H54 (cell line): ENCODE measurements around the gene THAP11.
A peak's percentile ranks its signal among the peaks of the same experiment; 100 is the strongest.
"Not testable (repeated sequence)": the region's sequence is repeated elsewhere in the genome, so short reads cannot be mapped to it uniquely, and the experiment has no call there.

Experiments
- DNase-seq: peaks from one replicate; pipeline ENCODE4 v3.0.0; 2011; ENCODE audit warnings: low spot score, mixed read lengths; ENCODE audit not compliant: insufficient read length
- FAIRE-seq: peaks from 3 replicates; lab custom pipeline; 2011; peaks lifted over from hg19 to GRCh38; lab: Jason Lieb, UNC
- POLR2A ChIP-seq: IDR thresholded peaks from 2 replicates; pipeline ENCODE4 v1.6.1; 2011; ENCODE audit warnings: low read depth, mild to moderate bottlenecking, low read length

Gene THAP11

DNA sequence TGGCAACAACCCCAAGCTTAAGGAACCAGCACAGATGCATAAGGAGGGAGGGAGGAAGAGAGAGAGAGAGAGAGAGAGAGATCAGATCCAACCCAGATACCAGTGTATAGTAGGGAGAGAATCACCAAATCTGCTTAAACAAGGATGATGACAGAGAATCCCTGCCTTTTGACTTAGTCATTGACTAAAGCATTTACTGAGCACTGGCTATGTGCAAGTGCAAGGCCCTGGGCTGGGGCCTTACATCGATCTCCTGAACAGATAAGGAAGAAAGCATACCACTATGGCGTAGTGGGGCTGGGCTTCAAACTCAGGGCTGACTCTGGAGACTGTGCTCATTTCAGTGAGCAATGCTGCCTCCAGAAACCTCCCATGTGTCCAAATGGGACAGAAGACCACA lies 19.6 kb upstream of the THAP11 start:
- no peak for TF ChIP-seq POLR2A
- DNase-seq = no peak
- FAIRE-seq = no peak

DNA sequence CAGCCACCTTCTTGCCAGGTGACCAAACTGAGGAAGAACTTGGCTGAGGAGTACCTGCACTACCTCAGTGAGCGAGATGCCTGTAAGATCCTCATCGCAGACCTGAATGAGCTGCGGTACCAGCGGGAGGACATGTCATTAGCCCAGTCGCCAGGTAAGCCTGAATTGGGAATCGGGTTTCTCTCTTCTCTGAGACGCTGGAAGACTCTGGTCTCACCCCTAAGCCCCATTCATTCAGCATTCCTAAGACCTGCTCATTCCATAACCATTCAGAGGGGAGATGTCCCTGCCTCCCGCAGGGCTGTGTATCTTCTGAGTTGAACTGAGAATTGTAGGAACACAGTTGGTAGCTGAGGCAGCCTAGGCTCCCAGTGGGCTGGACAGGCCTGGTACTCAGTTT lies 17.0 kb upstream of the THAP11 start:
- FAIRE-seq (no peak), DNase-seq (no peak)
- no peak for TF ChIP-seq POLR2A

DNA sequence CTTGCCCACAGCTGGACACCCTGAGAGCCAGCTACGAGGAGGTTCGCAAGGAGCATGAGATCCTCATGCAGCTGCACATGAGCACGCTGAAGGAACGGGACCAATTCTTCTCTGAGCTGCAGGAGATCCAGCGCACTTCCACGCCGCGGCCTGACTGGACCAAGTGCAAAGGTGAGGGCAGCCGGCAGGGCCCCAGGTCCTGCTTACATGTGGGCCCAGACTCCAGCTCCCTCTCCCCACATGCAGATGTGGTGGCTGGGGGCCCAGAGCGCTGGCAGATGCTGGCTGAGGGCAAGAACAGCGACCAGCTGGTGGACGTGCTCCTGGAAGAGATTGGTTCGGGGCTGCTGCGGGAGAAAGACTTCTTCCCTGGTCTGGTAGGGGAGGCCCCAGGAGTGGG lies 16.2 kb upstream of the THAP11 start:
- TF ChIP-seq POLR2A = no peak
- DNase-seq (no peak), FAIRE-seq (no peak)

DNA sequence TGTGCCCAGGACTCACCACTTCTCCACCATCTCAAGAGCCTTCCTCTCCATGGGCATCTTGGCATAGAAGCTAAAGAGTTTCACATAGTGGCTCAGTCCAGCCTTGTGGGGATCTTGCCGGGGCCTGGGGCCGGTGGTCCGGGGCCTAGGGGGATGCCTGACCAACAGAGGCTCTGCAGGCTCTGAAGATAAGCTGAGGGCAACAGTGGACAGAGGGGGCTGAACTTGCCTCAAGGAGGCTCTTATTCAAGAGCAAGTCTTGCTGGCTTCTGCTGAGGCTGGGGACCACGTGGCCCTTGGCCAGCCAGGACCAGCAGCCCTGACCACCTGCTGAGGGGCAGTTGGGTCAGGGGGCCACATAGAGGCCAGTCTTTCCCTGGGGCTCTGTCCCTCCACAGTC lies 13.5 kb upstream of the THAP11 start:
- TF ChIP-seq POLR2A = no peak
- no peak for FAIRE-seq
- DNase-seq = no peak

DNA sequence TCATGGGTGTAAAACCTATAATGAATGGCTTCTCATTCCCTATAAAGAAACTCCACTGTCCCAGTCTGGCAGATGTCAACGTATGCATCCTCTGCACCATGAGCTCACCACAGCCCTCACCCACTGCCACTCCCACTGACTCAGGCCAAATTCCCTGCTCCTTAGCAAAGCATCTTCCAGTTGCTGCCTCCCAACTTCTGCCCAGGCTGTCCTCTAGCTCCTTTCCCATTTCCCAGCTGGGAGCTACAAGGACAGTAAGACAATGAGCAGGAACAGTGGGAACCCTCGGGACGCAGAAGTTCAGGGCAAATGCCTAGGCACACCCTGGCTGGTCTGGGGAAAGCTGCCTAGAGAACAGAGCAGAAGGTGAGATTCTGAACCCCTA lies 9.1 kb upstream of the THAP11 start:
- TF ChIP-seq POLR2A = no peak
- DNase-seq = peak; percentile 71
- peak; percentile 53 for FAIRE-seq

DNA sequence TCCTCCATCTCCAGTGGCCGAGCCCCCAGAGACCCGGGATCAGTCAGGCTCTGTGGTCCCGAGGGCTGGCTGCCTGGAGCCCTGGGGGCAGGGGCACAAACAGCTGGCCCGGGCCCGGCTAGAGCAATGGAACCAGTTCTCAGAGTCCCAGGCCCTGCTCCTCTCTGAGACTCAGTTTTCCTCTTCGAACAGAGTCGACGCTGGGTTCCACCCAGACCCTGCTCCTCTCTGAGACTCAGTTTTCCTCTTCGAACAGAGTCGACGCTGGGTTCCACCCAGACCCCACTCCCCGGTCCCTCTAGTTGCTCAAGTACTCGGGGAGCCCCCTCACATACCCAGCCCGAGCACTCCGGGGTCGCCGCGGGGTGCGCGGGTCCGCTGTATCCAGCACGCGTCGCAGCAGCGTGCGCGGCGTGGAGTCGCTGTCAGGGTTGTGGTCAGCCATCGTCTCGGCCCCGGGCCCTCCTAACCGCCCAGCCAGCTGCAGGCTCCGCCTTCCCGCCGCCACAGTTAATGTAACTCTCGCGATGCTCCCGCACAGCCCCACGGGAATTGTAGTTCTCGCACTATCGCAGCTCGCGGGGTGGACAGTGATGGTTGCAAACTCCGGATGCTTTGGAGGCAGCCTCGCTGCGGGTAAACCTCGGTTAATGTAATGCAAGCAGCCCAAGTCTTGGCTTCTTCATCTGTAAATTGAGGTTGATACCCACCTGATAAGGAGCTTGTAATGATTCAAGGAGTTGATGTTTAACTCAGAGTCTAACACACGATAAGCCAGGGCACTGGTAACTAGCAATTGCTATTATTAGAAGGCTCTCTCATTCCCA lies 8.5 kb upstream of the THAP11 start:
- FAIRE-seq = peak; percentile 48
- TF ChIP-seq POLR2A = peak; percentile 78
- peak; percentile 87 for DNase-seq

DNA sequence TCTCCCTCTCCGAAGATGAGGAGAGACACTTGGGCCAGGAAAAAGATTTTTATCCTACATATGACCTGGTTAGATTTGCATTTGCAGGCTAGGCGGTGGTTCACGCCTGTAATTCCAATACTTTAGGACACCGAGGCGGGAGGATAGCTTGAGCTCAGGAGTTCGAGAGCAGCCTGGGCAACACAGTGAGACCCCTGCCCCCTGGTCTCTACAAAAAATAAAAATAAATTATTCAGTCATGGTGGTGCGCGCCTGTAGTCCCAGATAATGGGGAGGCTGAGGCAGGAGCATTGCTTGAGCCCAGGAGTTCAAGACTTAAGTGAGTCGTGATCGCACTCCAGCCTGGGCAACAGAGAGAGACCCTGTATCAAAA lies 7.9 kb upstream of the THAP11 start:
- TF ChIP-seq POLR2A = no peak
- DNase-seq (no peak), FAIRE-seq (no peak)

DNA sequence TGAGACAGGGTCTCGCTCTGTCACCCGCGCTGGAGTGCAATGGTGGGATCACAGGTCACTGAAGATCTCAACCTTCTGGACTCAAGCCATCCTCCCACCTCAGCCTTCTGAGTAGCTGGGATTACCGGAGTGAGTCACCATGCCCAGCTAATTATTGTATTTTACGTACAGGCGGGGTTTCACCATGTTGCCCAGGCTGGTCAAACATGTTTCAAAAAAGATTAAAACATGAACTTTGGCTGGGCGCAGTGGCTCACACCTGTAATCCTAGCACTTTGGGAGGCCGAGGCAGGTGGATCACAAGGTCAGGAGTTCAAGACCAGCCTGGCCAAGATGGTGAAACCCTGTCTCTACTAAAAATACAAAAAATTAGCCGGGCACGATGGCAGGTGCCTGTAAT lies 4.9 kb upstream of the THAP11 start:
- FAIRE-seq = not testable (repeated sequence)

DNA sequence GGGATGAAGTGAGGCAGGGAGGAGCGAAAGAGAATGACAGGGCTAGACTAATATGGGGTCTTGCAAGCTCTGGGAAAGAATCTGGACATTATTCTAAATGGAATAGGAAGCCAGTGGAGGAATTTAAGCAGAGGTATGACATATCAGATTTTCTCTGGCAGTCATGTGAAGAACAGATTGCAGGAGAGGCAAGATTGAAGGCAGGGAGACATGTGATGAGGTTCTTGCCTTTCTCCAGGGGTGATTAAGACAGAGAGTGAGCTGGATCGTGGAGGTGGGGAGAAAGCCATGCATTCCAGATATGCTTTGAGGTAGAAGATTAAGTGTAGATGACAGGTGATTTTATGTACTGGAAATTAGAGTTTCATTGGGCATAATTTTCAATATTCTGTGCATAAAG lies 4.3 kb upstream of the THAP11 start:
- FAIRE-seq (no peak), DNase-seq (no peak)
- no peak for TF ChIP-seq POLR2A

More for the DNA sequence above, 4.9 kb upstream of the THAP11 start:
- DNase-seq = not testable (repeated sequence)

DNA sequence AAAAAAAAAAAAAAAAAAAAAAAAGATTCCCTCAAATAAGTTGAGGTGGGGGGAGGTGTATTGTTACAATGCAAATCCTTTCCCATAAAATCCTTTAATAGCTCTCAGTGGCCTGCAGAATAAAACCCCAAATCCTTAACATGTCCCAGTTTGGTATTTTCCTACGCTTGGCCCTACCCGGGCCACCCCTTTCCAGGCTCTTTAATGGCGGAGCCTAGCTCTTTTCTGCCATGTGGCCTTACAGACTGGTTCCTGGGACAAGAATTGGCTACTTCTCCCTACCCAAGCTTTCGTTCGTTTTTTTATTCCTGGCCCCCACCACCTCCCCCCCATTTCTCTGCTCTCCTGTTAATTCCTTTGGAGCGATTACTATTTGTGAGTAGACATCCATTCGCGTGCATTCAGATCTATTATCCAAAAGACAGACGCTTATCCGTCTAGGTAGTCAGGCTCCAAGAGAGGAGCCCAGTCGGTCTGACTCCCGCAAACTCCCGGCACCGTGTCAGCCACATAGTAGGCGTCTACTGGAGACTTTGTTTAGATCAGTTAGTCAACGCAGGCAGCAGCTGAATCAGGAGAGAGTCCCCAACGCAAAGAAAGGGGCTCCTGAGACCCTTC lies 813 bp upstream of the THAP11 start:
- DNase-seq = no peak
- TF ChIP-seq POLR2A = no peak
- no peak for FAIRE-seq

DNA sequence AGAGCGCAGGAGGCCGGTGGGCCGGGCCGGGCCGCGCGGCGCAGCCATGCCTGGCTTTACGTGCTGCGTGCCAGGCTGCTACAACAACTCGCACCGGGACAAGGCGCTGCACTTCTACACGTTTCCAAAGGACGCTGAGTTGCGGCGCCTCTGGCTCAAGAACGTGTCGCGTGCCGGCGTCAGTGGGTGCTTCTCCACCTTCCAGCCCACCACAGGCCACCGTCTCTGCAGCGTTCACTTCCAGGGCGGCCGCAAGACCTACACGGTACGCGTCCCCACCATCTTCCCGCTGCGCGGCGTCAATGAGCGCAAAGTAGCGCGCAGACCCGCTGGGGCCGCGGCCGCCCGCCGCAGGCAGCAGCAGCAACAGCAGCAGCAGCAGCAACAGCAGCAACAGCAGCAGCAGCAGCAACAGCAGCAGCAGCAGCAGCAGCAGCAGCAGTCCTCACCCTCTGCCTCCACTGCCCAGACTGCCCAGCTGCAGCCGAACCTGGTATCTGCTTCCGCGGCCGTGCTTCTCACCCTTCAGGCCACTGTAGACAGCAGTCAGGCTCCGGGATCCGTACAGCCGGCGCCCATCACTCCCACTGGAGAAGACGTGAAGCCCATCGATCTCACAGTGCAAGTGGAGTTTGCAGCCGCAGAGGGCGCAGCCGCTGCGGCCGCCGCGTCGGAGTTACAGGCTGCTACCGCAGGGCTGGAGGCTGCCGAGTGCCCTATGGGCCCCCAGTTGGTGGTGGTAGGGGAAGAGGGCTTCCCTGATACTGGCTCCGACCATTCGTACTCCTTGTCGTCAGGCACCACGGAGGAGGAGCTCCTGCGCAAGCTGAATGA lies 606 bp downstream of the THAP11 start:
- no peak for TF ChIP-seq POLR2A
- no peak for FAIRE-seq
- no peak for DNase-seq

DNA sequence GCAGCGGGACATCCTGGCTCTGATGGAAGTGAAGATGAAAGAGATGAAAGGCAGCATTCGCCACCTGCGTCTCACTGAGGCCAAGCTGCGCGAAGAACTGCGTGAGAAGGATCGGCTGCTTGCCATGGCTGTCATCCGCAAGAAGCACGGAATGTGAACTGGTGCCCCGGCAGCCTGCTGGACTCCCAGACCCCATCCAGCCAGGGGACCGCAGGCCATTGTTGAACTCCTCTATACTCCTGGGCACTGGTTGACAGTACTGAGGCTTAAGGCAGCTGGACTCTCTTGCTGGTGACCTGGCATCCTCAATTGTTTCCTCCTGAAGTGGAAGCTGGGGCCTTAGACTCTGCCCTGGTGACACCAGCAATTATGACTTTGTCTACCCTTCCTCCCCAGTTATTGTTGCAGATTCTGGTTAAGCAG lies 1.2 kb downstream of the THAP11 start:
- no peak for TF ChIP-seq POLR2A
- no peak for DNase-seq
- FAIRE-seq = no peak

DNA sequence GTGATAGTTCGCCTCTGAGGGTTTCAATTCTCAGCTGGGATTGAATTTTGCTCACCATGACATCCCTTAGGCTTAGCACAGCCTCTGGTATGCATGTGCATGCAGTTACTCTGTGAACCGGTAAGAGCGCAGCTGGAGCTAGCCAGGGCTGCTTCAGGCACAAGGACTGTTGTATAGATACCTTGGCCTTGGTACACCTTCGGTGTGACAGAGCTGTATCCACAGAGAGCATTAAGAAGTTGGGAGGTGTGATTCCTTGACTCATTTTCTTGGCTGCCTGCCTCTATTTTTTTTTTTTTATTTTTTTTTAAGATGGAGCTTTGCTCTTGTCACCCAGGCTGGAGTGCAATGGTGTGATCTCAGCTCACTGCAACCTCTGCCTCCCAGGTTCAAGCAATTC lies 2.4 kb downstream of the THAP11 start:
- no peak for TF ChIP-seq POLR2A
- no peak for DNase-seq
- no peak for FAIRE-seq

DNA sequence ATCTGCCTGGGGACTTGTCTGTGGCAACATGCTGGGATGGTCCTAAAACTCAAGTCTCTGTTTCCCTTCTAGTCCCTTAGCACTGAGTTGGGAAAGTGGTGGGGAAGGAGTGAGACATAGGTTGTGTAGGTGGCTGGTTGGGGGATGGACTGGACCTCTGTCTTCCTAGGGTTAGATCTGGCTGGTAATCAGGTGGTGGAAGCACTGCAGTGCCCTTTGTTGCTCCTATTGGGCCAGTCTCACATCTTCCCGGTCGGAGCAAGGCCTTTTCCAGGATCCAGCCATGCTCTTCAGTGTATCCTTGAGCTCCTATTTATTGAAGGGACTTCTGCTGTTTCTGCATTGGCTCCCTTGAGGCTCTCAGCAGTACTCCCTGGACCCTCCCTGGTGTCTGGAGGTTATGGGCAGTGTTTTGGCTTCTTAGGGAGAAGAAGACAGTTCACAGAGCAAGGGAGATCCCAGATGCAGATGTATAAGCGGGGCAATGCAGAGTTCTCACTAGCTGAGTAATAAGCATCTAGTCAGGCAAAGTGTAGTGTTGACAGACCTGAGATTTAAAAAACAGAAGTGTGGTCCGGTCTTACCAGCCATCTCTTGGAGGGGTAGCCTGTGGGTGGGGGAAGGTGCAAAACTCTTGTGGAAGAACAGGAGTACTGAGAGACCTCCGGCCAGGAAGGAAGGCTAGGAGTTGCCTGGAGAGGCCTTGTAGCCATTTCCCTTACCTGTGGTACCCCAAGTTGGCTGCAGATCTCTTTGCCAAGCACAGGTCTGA lies 3.4 kb downstream of the THAP11 start:
- DNase-seq = no peak
- no peak for FAIRE-seq
- TF ChIP-seq POLR2A = no peak

DNA sequence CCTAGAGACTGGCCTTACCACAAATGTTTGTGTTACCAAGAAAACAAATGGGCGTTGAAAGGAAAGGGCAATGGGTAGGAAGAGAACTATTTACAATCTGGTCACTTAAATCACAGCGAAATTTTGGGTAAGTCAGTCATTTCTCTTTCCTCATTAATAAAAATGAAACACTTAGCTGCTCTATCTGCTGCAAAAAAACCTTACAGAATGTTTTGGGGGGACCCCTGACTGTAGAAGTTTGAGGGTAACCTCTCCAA lies 3.9 kb downstream of the THAP11 start:
- FAIRE-seq (no peak), DNase-seq (no peak)
- TF ChIP-seq POLR2A = no peak
